HG03354 (cell line): Measurements from ENCODE around the gene PLEKHJ1.

Experiments used
- ATAC-seq: cut with Tn5 transposase; IDR thresholded peaks from one replicate; pipeline ENCODE4 v1.9.1; 2021; ENCODE audit warnings: mild to moderate bottlenecking; ENCODE audit not compliant: unreplicated experiment, poor library complexity, severe bottlenecking

PLEKHJ1 gene

DNA sequence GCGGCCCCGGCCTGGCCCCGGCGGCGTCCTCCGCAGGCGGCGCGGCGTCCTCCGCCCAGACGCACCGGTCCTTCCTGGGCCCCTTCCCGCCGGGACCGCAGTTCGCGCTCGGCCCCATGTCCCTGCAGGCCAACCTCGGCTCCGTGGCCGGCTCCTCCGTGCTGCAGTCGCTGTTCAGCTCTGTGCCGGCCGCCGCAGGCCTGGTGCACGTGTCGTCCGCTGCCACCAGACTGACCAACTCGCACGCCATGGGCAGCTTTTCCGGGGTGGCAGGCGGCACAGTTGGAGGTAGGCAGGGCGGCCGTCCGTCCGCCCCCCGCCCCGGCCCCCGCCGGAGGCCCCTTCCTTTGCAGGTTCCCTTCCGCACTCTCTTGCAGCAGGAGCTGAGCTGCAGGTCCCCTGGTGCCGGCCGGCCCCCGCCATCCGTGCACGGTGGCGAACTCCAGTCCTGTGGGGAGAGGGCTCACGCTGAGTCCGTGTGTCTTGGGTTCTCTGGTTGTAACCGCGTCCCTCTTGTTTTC is 9.2 kb downstream of the PLEKHJ1 start:
- ATAC-seq = no peak

DNA sequence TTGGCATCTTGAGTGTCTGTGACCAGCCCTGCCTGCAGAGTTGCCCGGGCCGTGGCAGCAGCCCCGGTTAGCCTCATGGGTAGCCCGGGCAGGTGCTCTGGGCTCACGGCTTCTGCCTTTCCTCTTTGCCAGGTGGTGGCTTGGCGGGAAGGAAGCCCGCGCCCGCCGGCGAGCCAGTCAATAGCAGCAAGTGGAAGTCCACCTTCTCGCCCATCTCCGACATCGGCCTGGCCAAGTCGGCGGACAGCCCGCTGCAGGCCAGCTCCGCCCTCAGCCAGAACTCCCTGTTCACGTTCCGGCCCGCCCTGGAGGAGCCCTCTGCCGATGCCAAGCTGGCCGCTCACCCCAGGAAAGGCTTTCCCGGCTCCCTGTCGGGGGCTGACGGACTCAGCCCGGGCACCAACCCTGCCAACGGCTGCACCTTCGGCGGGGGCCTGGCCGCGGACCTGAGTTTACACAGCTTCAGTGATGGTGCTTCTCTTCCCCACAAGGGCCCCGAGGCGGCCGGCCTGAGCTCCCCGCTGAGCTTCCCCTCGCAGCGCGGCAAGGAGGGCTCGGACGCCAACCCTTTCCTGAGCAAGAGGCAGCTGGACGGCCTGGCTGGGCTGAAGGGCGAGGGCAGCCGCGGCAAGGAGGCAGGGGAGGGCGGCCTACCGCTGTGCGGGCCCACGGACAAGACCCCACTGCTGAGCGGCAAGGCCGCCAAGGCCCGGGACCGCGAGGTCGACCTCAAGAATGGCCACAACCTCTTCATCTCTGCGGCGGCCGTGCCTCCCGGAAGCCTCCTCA is 9.9 kb downstream of the PLEKHJ1 start:
- ATAC-seq = no peak

DNA sequence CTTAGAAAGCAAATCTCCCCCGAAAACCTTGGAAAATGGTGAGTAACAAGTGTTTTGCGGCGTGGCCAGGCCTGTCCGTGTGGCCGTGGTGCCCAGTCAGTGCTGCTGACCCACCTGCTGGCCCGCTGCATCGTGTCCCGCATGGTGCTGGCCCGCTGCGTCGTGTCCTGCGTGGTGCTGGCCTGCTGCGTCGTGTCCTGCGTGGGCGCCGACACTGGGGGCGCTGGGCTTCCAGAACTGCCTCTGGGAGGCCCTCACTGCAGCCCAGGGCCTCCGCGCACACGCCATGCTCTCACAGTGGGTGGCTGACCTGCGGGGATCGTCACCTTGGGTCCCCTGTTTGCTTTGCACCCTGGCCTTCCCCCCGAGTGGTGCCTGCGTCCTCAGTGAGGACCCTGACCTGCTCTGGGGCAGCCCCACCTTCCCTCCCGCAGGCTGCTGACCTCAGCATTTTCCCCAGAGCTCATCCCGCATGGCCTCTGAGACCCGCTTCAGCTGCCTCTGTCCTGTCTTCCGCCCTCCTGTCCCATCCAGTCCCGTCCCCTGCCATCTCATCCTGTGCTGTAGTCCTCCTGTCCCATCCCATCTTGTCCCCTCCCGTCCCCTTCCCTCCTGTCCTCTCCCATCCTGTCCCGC is 10.6 kb downstream of the PLEKHJ1 start:
- no peak for ATAC-seq

DNA sequence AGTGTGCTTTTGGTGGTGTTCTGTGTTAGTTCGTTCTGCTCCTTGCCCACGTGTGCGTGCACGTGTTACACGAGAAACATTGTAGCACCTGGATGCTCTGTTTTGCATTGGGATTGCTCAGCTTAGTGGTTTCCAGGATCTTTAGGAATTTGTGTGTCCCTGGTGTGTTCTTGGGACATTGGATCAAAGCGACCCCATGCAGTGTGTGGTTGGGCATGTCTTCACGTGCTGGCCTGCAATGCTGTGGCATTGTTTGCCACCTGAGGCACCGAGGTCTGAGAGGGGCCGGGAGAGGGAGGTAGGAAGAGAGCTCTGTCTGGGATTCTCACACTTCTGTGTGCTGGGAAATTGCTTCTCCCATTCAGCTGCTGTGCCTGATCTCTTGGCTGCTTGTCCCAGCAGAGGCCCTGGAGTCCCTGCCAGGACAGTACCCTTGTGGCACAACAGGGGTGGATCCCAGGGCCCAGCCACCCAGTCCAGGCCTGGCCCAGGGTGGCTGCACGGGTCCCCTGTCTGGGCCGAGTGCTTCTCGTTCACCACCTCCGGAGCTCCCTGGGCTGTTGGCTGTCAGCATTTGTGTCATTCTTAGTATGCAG is 11.3 kb downstream of the PLEKHJ1 start:
- no peak for ATAC-seq

GRCh38 chr19:2223959-2224358 is 12.2 kb downstream of the PLEKHJ1 start:
- ATAC-seq = no peak

GRCh38 chr19:2223391-2223790 is 12.7 kb downstream of the PLEKHJ1 start:
- ATAC-seq = no peak

DNA sequence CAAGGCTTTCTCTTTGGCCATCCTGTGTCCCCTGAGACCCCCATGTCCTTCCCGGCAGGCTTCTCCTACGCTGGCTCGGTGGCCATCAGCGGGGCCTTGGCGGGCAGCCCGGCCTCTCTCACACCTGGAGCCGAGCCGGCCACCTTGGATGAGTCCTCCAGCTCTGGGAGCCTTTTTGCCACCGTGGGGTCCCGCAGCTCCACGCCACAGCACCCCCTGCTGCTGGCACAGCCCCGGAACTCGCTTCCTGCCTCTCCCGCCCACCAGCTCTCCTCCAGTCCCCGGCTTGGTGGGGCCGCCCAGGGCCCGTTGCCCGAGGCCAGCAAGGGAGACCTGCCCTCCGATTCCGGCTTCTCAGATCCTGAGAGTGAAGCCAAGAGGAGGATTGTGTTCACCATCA is 14.2 kb downstream of the PLEKHJ1 start:
- no peak for ATAC-seq

DNA sequence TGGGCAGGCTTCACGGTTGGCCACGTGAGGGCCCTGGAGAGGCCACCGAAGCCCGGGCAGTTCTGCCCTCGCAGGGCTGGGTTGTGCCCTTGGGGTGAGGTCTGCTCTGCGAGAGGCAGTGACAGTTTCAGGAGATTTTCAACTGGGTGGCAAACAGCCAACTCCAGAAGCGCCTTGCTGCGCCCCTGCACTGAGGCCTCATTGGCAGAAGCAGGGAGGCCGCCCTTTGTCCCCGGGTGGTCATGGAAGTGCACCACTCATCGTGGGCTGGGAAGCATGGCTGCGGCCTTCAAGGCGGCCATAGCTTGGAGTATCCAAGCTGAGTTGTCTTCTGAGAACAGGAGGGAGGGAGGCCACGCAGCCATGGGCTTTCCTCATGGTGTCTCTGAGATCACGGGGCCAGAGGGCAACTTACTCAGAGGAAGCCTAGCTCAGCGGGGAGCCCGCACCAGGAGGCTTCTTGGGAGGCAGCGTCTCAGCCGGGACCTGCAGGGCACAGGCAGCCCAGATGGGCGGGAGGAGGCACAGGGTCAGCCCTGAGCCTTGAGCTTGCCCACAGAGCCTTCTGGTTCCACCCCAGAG is 14.8 kb downstream of the PLEKHJ1 start:
- no peak for ATAC-seq

GRCh38 chr19:2219726-2220125 is 16.4 kb downstream of the PLEKHJ1 start:
- no peak for ATAC-seq

GRCh38 chr19:2217591-2217990 is 18.5 kb downstream of the PLEKHJ1 start:
- no peak for ATAC-seq

GRCh38 chr19:2216361-2217225 is 19.5 kb downstream of the PLEKHJ1 start:
- ATAC-seq = no peak

GRCh38 chr19:2215281-2215751 is 20.8 kb downstream of the PLEKHJ1 start:
- ATAC-seq = no peak

DNA sequence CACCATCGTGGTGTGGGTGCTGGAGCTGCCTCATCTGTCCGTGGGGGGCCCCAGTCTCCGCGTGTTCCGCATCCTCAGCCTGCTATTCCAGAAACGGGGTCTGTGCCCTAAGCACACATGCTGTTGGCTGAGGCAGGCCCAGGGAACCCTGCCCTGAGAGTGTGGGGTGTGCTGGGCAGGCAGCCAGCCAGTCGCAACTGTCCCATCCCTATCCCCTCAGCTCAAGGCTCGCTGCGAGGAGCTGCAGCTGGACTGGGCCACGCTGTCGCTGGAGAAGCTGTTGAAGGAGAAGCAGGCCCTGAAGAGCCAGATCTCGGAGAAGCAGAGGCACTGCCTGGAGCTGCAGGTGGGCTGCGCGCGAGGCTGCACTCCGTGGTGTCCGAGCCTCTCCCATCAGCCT is 21.9 kb downstream of the PLEKHJ1 start:
- no peak for ATAC-seq

DNA sequence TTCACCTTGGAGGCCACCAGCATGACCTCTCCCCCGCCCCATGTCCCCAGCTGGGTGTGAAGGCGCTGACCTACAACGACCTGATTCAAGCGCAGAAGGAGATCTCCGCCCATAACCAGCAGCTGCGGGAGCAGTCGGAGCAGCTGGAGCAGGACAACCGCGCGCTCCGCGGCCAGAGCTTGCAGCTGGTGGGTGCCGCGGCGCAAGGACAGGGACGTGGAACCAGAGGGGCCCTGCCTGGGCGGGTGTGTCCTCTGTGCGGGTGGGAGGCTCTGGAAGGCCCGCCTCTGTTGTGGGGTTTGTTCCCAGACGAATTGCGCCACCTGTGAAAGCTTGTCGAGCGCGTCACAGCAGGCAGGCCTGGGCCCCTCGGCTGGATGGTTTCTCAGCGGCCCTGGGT is 22.3 kb downstream of the PLEKHJ1 start:
- no peak for ATAC-seq

DNA sequence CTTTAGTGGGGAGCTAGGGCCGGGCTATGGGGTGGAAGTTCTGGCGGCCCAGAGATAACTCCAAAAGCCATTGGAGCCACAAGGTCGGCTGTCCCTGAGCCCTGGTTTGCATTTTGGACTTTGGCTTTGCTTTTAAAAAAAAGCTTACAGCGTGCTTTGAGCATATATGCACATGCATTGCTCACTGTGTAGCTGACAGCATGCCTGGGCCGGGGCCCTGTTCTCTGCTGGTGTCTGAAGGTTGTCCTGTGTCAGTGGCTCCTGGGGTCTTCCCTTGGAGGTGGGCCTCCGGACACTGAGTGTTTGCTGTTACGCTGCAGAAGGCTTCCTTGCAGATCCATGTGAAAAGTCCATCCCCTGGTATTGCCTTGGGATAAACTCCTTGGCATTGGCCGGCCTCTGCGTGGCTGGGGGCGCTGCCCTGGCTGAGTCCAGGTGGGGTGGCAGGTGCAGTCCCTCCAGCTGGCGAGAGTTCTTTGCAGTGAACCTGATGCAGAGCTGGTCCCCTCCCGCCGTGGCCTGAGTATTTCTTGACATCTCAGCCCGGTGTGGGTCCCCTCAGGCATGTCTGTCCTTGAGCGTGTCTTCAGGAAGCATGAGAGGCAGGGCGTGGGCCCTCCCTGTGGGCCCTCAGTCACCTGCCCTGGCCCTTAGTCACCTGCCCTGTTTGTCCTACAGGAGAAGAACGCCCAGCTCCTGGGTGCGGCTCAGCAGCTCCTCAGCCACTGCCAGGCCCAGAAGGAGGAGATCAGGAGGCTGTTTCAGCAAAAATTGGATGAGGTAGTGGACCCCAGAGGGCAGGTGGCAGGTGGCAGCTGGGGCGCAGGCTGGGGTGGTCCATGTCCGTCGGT is 23.0 kb downstream of the PLEKHJ1 start:
- no peak for ATAC-seq

DNA sequence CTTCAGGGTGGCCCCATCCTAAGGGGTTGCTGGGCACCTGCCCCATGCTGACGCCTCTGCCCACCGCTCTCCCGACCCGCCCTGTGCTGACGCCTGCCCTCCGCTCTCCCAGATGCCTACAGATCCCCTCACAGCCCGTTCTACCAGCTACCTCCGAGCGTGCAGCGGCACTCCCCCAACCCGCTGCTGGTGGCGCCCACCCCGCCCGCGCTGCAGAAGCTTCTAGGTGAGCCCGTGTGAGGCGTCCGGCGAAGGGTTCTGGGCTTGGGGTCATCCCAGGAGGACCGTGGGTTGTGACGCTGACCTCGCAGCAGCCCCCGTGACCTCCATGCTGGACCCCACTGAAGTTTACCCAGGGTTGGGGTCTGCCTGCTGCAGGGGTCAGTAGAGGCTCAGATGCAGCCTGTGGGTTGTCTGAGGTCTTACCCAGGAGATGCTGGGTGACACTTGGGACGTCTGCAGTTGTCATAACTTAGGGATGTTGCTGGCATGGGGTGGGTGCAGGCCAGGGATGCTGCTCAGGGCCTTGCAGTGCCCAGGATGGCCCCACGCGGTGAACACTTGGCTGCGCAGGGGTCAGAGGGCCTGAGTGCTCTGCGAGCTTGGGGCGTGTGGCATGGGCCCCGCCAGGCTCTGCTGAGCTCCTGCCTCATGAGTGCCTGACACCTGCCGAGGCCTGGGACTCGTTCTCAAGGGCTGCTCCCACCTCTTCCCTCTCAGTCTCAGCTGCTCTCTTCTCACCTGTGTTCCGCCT is 25.0 kb downstream of the PLEKHJ1 start:
- no peak for ATAC-seq

DNA sequence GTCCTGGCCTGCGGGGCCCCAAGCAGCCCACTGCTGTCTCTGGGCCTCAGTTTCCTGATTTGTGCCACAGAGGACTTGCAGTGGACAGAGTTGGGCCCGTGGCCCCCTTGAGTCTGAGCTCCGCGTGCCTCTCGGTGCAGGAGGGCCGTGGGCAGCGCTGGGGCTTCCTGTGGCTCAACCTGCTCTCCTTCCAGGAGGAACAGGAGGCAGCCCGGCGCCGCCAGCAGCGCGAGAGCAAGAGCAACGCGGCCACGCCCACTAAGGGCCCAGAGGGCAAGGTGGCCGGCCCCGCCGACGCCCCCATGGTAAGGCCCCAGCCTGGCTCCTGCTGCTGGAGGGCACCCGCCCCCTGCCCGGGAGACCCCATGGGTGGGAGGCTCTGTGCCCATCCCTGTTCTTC is 25.9 kb downstream of the PLEKHJ1 start:
- no peak for ATAC-seq

GRCh38 chr19:2209408-2209807 is 26.7 kb downstream of the PLEKHJ1 start:
- no peak for ATAC-seq
